GM21515 (cell line): ENCODE data around the gene POMC.
"Not testable (repeated sequence)": the region's sequence is repeated elsewhere in the genome, so short reads cannot be mapped to it uniquely, and the experiment has no call there.

Source experiments
- ATAC-seq: cut with Tn5 transposase; IDR thresholded peaks from one replicate; pipeline ENCODE4 v1.9.1; 2021; ENCODE audit not compliant: unreplicated experiment

POMC gene

GRCh38 chr2:25177211-25177611 lies 8.8 kb upstream of the POMC start:
- no peak for ATAC-seq

- ATAC-seq = no peak
These were observed 8.3 kb upstream of the POMC start for GRCh38 chr2:25176541-25177181.

- no peak for ATAC-seq
These were observed 7.8 kb upstream of the POMC start for GRCh38 chr2:25176138-25176537.

- no peak for ATAC-seq
These were observed 5.9 kb upstream of the POMC start for GRCh38 chr2:25174192-25174861.

- ATAC-seq = no peak
These were observed 5.3 kb upstream of the POMC start for GRCh38 chr2:25173719-25174118.

GRCh38 chr2:25170888-25171287 lies 2.5 kb upstream of the POMC start:
- ATAC-seq = no peak

- ATAC-seq = no peak
These were observed 692 bp upstream of the POMC start for GRCh38 chr2:25169073-25169470.

GRCh38 chr2:25165992-25166875 lies 2.1 kb downstream of the POMC start:
- peak; percentile 73 for ATAC-seq

- no peak for ATAC-seq
These were observed 3.8 kb downstream of the POMC start for GRCh38 chr2:25164561-25164960.

GRCh38 chr2:25162061-25162460 lies 6.3 kb downstream of the POMC start:
- not testable (repeated sequence) for ATAC-seq

GRCh38 chr2:25161055-25161781 lies 7.2 kb downstream of the POMC start:
- ATAC-seq = peak; percentile 57

GRCh38 chr2:25160376-25160775 lies 8.0 kb downstream of the POMC start:
- ATAC-seq = no peak

- ATAC-seq = no peak
These were observed 8.4 kb downstream of the POMC start for GRCh38 chr2:25159949-25160348.

GRCh38 chr2:25158096-25158852 lies 10.1 kb downstream of the POMC start:
- no peak for ATAC-seq

GRCh38 chr2:25155401-25155800 lies 13.0 kb downstream of the POMC start:
- ATAC-seq = no peak

- ATAC-seq = no peak
These were observed 16.7 kb downstream of the POMC start for GRCh38 chr2:25151718-25152117.

GRCh38 chr2:25150993-25151392 lies 17.4 kb downstream of the POMC start:
- not testable (repeated sequence) for ATAC-seq

- ATAC-seq = no peak
These were observed 18.7 kb downstream of the POMC start for GRCh38 chr2:25149646-25150045.

- ATAC-seq = no peak
These were observed 21.5 kb downstream of the POMC start for GRCh38 chr2:25146896-25147295.

- ATAC-seq = no peak
These were observed 22.6 kb downstream of the POMC start for GRCh38 chr2:25145803-25146202.
